Cardiac muscle cell (in vitro differentiated cells and primary cell): ENCODE results near the gene MAFB. TPM values are rescaled to one million over a fixed set of nuclear protein-coding genes. Genes with fewer than 3 reads are reported as not detected.

Source experiments
- DNase-seq, 2 donors: peaks; one replicate each; pipeline versions ENCODE4 v3.0.0 to v3.0.0-alpha.2; 2010 to 2017; ENCODE audit warnings: low read depth in 1 of 2, low spot score in 1 of 2
- H3K27ac ChIP-seq: fragments of 200-600 bp; sonication (generic); 2 replicates; pipeline ENCODE4 v1.5.1; 2016
- H3K27me3 ChIP-seq: fragments of 200-600 bp; sonication (generic); 2 replicates; pipeline ENCODE4 v1.6.0; 2016; ENCODE audit warnings: control low read depth
- H3K36me3 ChIP-seq: fragments of 200-600 bp; sonication (generic); 2 replicates; pipeline ENCODE4 v1.5.1; 2016; ENCODE audit warnings: control low read depth
- H3K4me1 ChIP-seq: fragments of 200-600 bp; sonication (generic); 2 replicates; pipeline ENCODE4 v1.8.1; 2017; ENCODE audit warnings: low read depth, mild to moderate bottlenecking, mixed run types
- H3K4me3 ChIP-seq: fragments of 200-600 bp; sonication (generic); 2 replicates; pipeline ENCODE4 v1.5.1; 2016; ENCODE audit warnings: mild to moderate bottlenecking
- H3K9me3 ChIP-seq: fragments of 200-600 bp; sonication (generic); 2 replicates; pipeline ENCODE4 v1.5.1; 2017; ENCODE audit warnings: low read depth, mild to moderate bottlenecking, control low read depth
- polyA plus RNA-seq: library from polyadenylated mRNA; unstranded; fragments of >200 nt; fragmentation: Nextera tagmentation; extraction: Ambion mirVana; gene quantifications from 2 replicates; pipeline ENCODE4 v1.2.1, GENCODE V29; 2016
- total RNA-seq: library from RNA; depleted of rRNA; stranded (reverse); fragments of >200 nt; gene quantifications from 2 replicates; pipeline ENCODE4 v1.2.3, GENCODE V29; 2016
- TF ChIP-seq, protein P1 (sequence below): IDR thresholded peaks from 2 replicates; pipeline ENCODE4 v1.5.1; 2012; ENCODE audit warnings: low read depth, mild to moderate bottlenecking, low read length

MAFB gene
- total and polyA plus RNA-seq, 2 experiments from 2014 or later, result 0.84 to 3.2 TPM

DNA sequence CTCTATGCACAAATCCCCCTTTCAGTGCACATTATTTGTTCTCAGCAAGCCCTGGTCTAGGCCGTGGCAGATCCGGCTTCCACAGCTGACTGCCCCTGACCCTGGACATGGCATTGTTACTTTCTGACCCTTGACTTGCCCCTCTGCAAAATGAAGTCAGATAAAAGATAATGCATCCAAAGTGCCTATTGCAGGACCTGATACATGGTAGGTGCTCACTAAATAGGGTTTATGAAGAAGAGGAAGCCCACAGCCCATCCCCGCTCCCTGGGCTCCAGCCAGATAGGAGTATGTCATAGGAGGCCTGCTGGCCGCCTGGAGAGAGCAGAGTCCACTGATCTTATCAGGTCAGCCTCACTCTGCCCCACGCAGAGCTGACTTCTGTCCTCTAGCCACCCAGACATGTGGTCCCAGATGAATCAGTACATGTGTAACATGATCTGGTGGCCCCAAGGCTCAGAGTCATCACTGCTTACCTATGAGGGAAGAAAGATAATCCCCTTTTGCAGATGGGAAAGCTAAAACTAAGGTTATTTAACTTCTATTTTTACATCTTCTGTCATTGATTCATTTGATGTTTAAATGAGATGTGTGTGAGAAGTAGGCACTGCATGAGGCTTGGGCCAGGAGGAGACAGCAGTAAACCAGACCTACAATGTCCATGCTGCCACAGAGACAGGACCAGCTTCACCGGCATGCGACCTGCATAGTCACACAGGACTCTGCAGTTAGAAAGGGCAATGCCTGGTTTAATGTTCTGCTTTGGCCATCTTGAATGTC lies 20.4 kb downstream of the MAFB start:
- TF ChIP-seq, protein P1, sequence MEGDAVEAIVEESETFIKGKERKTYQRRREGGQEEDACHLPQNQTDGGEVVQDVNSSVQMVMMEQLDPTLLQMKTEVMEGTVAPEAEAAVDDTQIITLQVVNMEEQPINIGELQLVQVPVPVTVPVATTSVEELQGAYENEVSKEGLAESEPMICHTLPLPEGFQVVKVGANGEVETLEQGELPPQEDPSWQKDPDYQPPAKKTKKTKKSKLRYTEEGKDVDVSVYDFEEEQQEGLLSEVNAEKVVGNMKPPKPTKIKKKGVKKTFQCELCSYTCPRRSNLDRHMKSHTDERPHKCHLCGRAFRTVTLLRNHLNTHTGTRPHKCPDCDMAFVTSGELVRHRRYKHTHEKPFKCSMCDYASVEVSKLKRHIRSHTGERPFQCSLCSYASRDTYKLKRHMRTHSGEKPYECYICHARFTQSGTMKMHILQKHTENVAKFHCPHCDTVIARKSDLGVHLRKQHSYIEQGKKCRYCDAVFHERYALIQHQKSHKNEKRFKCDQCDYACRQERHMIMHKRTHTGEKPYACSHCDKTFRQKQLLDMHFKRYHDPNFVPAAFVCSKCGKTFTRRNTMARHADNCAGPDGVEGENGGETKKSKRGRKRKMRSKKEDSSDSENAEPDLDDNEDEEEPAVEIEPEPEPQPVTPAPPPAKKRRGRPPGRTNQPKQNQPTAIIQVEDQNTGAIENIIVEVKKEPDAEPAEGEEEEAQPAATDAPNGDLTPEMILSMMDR, result no peak

DNA sequence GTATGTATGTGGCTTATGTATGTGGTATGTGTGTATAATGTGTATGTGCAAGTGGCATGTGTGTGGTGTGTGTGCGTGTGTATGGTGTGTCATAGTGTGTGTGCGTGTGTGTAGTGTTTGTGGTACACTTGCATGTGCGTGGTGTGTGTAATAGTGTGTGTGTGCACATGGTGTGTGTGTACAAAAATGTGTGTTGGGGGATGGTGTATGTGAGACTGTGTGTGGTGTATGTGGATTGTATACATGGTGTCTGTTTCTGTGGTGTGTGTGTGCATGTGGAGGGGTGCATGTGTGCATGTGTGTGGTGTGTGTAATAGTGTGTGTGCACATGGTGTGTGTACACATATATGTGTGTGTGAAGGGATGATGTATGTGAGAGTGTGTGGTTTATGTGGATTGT lies 21.5 kb downstream of the MAFB start:
- TF ChIP-seq, protein P1, result no peak
- no peaks in the 10 kb centered on the region for H3K27me3 ChIP-seq
- no peaks in the 10 kb centered on the region for H3K4me1 ChIP-seq
- H3K36me3 ChIP-seq, result no peaks in the 10 kb centered on the region
- no peak overlapping the region for H3K27ac ChIP-seq
- H3K4me3 ChIP-seq, result no peak overlapping the region
- DNase-seq, result no peak
- H3K9me3 ChIP-seq, result no peaks in the 10 kb centered on the region

More for the DNA sequence above, 20.4 kb downstream of the MAFB start:
- H3K9me3 ChIP-seq, result no peaks in the 10 kb centered on the region
- no peak for DNase-seq
- no peak overlapping the region for H3K27ac ChIP-seq
- no peaks in the 10 kb centered on the region for H3K36me3 ChIP-seq
- H3K27me3 ChIP-seq, result peaks cover 4% of the 10 kb centered on the region
- H3K4me3 ChIP-seq, result no peak overlapping the region
- no peaks in the 10 kb centered on the region for H3K4me1 ChIP-seq

DNA sequence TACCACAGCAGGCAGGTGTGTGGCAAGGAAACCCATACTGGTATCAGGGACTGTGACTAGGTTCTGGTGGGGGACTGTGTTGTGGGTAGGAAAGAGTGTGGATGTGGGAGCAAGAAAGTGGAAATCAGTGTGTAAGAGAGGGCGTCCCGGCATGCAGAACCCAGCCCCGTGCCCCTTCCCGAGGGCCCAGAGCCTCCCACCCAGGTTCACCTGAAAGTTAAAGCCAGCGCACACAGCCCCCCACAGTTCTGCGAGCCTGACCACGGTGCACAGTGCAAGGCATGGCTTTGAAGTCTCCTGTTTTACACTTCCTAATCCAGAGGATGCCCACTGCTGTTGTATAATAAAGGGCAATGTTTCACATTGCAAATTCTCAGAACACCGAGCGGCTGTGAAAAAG lies 22.7 kb downstream of the MAFB start:
- no peak for DNase-seq
- no peaks in the 10 kb centered on the region for H3K4me1 ChIP-seq
- no peak overlapping the region for H3K4me3 ChIP-seq
- no peaks in the 10 kb centered on the region for H3K27me3 ChIP-seq
- H3K27ac ChIP-seq, result no peak overlapping the region
- no peaks in the 10 kb centered on the region for H3K9me3 ChIP-seq
- no peaks in the 10 kb centered on the region for H3K36me3 ChIP-seq
- TF ChIP-seq, protein P1, result no peak

DNA sequence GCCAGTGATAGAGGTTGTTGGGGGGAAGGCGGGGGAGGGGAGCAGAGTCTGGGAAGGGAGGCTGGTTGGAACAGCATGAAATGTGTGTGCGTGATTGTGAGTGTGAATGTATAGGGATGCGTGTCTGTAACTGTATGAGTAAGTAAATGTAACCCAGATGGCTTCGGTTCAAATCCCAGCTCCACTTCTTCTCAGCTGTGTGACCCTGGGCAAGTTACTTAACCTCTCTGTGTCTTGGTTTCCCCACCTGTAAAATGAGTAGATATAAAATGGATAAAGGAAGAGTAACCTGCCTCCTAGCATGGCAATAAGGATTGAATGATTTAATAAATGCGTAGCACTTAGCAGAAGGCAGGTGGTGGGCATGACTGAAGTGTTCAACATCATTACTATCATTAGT lies 24.1 kb downstream of the MAFB start:
- DNase-seq, result no peak
- Histone ChIP-seq H3K27me3 (no peaks in the 10 kb centered on the region), H3K36me3 (no peaks in the 10 kb centered on the region), H3K27ac (no peak overlapping the region), H3K9me3 (no peaks in the 10 kb centered on the region), H3K4me1 (no peaks in the 10 kb centered on the region), H3K4me3 (no peak overlapping the region)
- TF ChIP-seq, protein P1, result no peak

DNA sequence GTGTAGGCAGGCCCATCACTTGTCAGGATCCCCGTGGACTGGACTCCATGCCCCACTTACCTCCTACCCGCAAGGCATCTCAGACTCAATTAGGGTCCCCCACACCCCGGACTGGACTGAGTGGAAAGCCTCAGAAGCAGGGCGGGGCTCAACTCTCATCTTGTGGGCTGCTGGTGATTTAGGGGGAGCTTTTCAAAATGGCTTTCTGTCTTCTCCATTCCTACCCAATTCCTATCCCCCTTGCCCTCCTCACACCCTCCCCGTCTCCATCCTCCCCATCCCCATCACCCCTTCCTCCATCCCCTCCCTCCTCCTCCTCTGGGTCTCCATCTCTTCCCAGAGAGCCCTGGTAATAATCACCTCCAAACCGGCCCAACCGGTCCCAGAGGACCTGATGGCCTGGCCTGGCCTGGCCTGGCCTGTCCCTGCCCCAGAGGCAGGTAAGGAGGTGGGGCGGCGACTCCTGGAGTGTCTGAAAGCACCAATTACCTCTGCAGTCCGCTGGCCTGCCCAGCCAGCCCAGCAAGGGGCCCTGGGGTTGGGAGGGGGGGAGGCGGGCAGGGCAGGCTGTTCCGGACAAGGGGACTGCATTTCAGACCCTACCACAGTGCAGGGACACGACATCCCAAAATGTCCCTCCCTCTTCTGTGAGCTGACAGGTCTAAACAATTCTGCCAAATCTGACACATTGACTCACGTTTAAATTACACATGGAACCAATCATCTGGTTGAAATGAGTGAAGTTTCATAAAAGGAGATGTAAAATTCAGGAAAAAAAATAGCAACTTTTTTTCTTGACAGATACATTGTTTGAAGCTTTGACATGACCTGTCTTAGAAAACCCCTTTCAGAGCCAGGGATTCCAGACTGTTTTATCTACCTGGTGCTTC lies 24.8 kb downstream of the MAFB start:
- Histone ChIP-seq H3K27me3 (no peaks in the 10 kb centered on the region), H3K36me3 (no peaks in the 10 kb centered on the region), H3K27ac (no peak overlapping the region), H3K9me3 (no peaks in the 10 kb centered on the region), H3K4me1 (no peaks in the 10 kb centered on the region), H3K4me3 (no peak overlapping the region)
- TF ChIP-seq, protein P1, result no peak
- no peak for DNase-seq
